Stimulated activated CD8-positive, alpha-beta memory T cell treated with anti-CD3 and anti-CD28 coated beads, Interleukin-4, amount 100 ng/mL, for 24 hours (primary cell): ENCODE results near the gene RPL22L1.
"Not testable (repeated sequence)": the region's sequence is repeated elsewhere in the genome, so short reads cannot be mapped to it uniquely, and the experiment has no call there.

Experiments used
- DNase-seq: peaks from one replicate; pipeline ENCODE4 v3.0.0-alpha.2; 2020; ENCODE audit warnings: low read depth

The RPL22L1 gene

GRCh38 chr3:170829546-170830272, 40.3 kb downstream of the RPL22L1 start:
- DNase-seq = no peak

GRCh38 chr3:170826047-170826446, 43.9 kb downstream of the RPL22L1 start:
- no peak for DNase-seq

GRCh38 chr3:170823562-170823961, 46.4 kb downstream of the RPL22L1 start:
- DNase-seq = not testable (repeated sequence)

- DNase-seq = not testable (repeated sequence)
Measured at GRCh38 chr3:170818325-170818724, 51.7 kb downstream of the RPL22L1 start.

GRCh38 chr3:170817471-170817870, 52.5 kb downstream of the RPL22L1 start:
- DNase-seq = not testable (repeated sequence)

GRCh38 chr3:170816841-170817240, 53.2 kb downstream of the RPL22L1 start:
- DNase-seq = no peak

GRCh38 chr3:170816341-170816740, 53.7 kb downstream of the RPL22L1 start:
- no peak for DNase-seq

- no peak for DNase-seq
Measured at GRCh38 chr3:170815936-170816335, 54.1 kb downstream of the RPL22L1 start.

GRCh38 chr3:170815340-170815739, 54.7 kb downstream of the RPL22L1 start:
- DNase-seq = no peak
